Activated T-helper 17 cell treated with anti-CD3 and anti-CD28 coated beads, Interleukin-2, amount 50 U/mL, for 72 hours (primary cell): ENCODE measurements around the gene ASTL. TPM values are rescaled to one million over a fixed set of nuclear protein-coding genes. Genes with fewer than 3 reads are reported as not detected.

Experiments
- ATAC-seq: fragments of 150-1000 bp; cut with Tn5 transposase; replicated peaks from 2 replicates; pipeline ENCODE4 v1.10.0; 2021; ENCODE audit warnings: mild to moderate bottlenecking, moderate library complexity
- H3K27ac Mint-ChIP-seq: one replicate; pipeline ENCODE4 v1.8.0; 2022; ENCODE audit warnings: mixed read lengths
- H3K27me3 Mint-ChIP-seq: one replicate; pipeline ENCODE4 v1.8.0; 2022; ENCODE audit warnings: mixed read lengths
- H3K36me3 Mint-ChIP-seq: one replicate; pipeline ENCODE4 v1.8.0; 2022; ENCODE audit warnings: low read depth, mild to moderate bottlenecking, mixed read lengths
- H3K4me1 Mint-ChIP-seq: one replicate; pipeline ENCODE4 v1.8.0; 2022; ENCODE audit warnings: mixed read lengths
- H3K4me3 Mint-ChIP-seq: one replicate; pipeline ENCODE4 v1.8.0; 2022; ENCODE audit warnings: mild to moderate bottlenecking, mixed read lengths
- H3K9me3 Mint-ChIP-seq: one replicate; pipeline ENCODE4 v1.8.0; 2022; ENCODE audit warnings: mixed read lengths
- total RNA-seq, 2 donors: library from RNA; stranded (reverse); gene quantifications; one replicate each; pipeline ENCODE4 v1.2.3, GENCODE V29; 2022

ASTL gene
- total RNA-seq, 2 donors from 2014 or later = 0.93 to 6.9 TPM

- Mint-ChIP-seq H3K9me3 (no peaks in the 10 kb centered on the region), H3K36me3 (peaks cover 7% of the 10 kb centered on the region), H3K27ac (no peak overlapping the region), H3K4me1 (peaks cover 7% of the 10 kb centered on the region), H3K27me3 (peaks cover 37% of the 10 kb centered on the region), H3K4me3 (peak overlapping the region; percentile 31)
- ATAC-seq = no peak
These were observed 19.5 kb downstream of the ASTL start for GRCh38 chr2:96118698-96119388.

GRCh38 chr2:96117701-96118588, 20.4 kb downstream of the ASTL start:
- H3K36me3 Mint-ChIP-seq = no peaks in the 10 kb centered on the region
- ATAC-seq = no peak
- H3K4me1 Mint-ChIP-seq = peaks cover 7% of the 10 kb centered on the region
- peaks cover 37% of the 10 kb centered on the region for H3K27me3 Mint-ChIP-seq
- H3K27ac Mint-ChIP-seq = no peak overlapping the region
- no peaks in the 10 kb centered on the region for H3K9me3 Mint-ChIP-seq
- peak overlapping the region; percentile 62 for H3K4me3 Mint-ChIP-seq

GRCh38 chr2:96116879-96117533, 21.3 kb downstream of the ASTL start:
- peaks cover 37% of the 10 kb centered on the region for H3K27me3 Mint-ChIP-seq
- H3K36me3 Mint-ChIP-seq = no peaks in the 10 kb centered on the region
- peak overlapping the region; percentile 62 for H3K4me3 Mint-ChIP-seq
- peak; percentile 88 for ATAC-seq
- H3K4me1 Mint-ChIP-seq = peaks cover 7% of the 10 kb centered on the region
- H3K9me3 Mint-ChIP-seq = no peaks in the 10 kb centered on the region
- H3K27ac Mint-ChIP-seq = no peak overlapping the region

GRCh38 chr2:96116424-96116878, 21.9 kb downstream of the ASTL start, which contains the start of gene ADRA2B:
ADRA2B (minus strand) TSS chr2:96116571; CDS start chr2:96116149, 422 bp downstream.
- ATAC-seq = peak; percentile 67
- Mint-ChIP-seq H3K4me3 (peak within 1 kb of the TSS; percentile 82), H3K27ac (no peak within 1 kb of the TSS), H3K9me3 (no peaks in the 10 kb centered on the region), H3K27me3 (peaks cover 32% of the 10 kb centered on the region), H3K4me1 (peaks cover 7% of the 10 kb centered on the region), H3K36me3 (no peaks in the 10 kb centered on the region)

GRCh38 chr2:96115631-96116423, 22.5 kb downstream of the ASTL start:
- H3K27ac Mint-ChIP-seq = no peak overlapping the region
- H3K4me3 Mint-ChIP-seq = peak overlapping the region; percentile 82
- H3K9me3 Mint-ChIP-seq = no peaks in the 10 kb centered on the region
- H3K36me3 Mint-ChIP-seq = no peaks in the 10 kb centered on the region
- peaks cover 26% of the 10 kb centered on the region for H3K27me3 Mint-ChIP-seq
- no peak for ATAC-seq
- peaks cover 6% of the 10 kb centered on the region for H3K4me1 Mint-ChIP-seq

- H3K4me1 Mint-ChIP-seq = no peaks in the 10 kb centered on the region
- no peaks in the 10 kb centered on the region for H3K36me3 Mint-ChIP-seq
- H3K27me3 Mint-ChIP-seq = peaks cover 18% of the 10 kb centered on the region
- H3K27ac Mint-ChIP-seq = no peak overlapping the region
- H3K4me3 Mint-ChIP-seq = peak overlapping the region; percentile 82
- no peak for ATAC-seq
- no peaks in the 10 kb centered on the region for H3K9me3 Mint-ChIP-seq
These were observed 23.3 kb downstream of the ASTL start for GRCh38 chr2:96114903-96115581.

- no peak overlapping the region for H3K27ac Mint-ChIP-seq
- H3K36me3 Mint-ChIP-seq = no peaks in the 10 kb centered on the region
These were observed 23.8 kb downstream of the ASTL start for GRCh38 chr2:96114546-96114902.

GRCh38 chr2:96113951-96114350, 24.4 kb downstream of the ASTL start:
- no peak for ATAC-seq
- Mint-ChIP-seq H3K27me3 (peaks cover 8% of the 10 kb centered on the region), H3K9me3 (no peaks in the 10 kb centered on the region), H3K27ac (no peak overlapping the region), H3K4me3 (no peak overlapping the region), H3K4me1 (no peaks in the 10 kb centered on the region), H3K36me3 (no peaks in the 10 kb centered on the region)

More at GRCh38 chr2:96114546-96114902, 23.8 kb downstream of the ASTL start:
- Mint-ChIP-seq H3K4me3 (no peak overlapping the region), H3K9me3 (no peaks in the 10 kb centered on the region), H3K27me3 (peaks cover 14% of the 10 kb centered on the region), H3K4me1 (no peaks in the 10 kb centered on the region)
- ATAC-seq = no peak

- Mint-ChIP-seq H3K27ac (no peak overlapping the region), H3K27me3 (peaks cover 5% of the 10 kb centered on the region), H3K4me1 (no peaks in the 10 kb centered on the region), H3K9me3 (no peaks in the 10 kb centered on the region), H3K36me3 (no peaks in the 10 kb centered on the region), H3K4me3 (no peak overlapping the region)
- ATAC-seq = no peak
These were observed 25.0 kb downstream of the ASTL start for GRCh38 chr2:96113367-96113677.

- Mint-ChIP-seq H3K4me3 (no peak overlapping the region), H3K27me3 (peaks cover 5% of the 10 kb centered on the region), H3K27ac (no peak overlapping the region), H3K4me1 (no peaks in the 10 kb centered on the region), H3K36me3 (no peaks in the 10 kb centered on the region), H3K9me3 (no peaks in the 10 kb centered on the region)
- ATAC-seq = no peak
These were observed 25.6 kb downstream of the ASTL start for GRCh38 chr2:96112501-96113366.

- no peak overlapping the region for H3K27ac Mint-ChIP-seq
- no peak for ATAC-seq
- H3K4me1 Mint-ChIP-seq = no peaks in the 10 kb centered on the region
- H3K27me3 Mint-ChIP-seq = peaks cover 5% of the 10 kb centered on the region
- H3K4me3 Mint-ChIP-seq = no peak overlapping the region
- no peaks in the 10 kb centered on the region for H3K36me3 Mint-ChIP-seq
- no peaks in the 10 kb centered on the region for H3K9me3 Mint-ChIP-seq
These were observed 26.3 kb downstream of the ASTL start for GRCh38 chr2:96111823-96112500.

GRCh38 chr2:96111257-96111640, 27.1 kb downstream of the ASTL start:
- no peak for ATAC-seq
- Mint-ChIP-seq H3K4me1 (no peaks in the 10 kb centered on the region), H3K27me3 (peaks cover 5% of the 10 kb centered on the region), H3K9me3 (no peaks in the 10 kb centered on the region), H3K4me3 (no peak overlapping the region), H3K27ac (no peak overlapping the region), H3K36me3 (no peaks in the 10 kb centered on the region)
